SU-DHL-6 (cell line): ENCODE measurements around the gene OGT.

Experiments
- H2AFZ ChIP-seq: fragments of 200-600 bp; sonication (generic); 2 replicates; pipeline ENCODE4 v1.6.1; 2014; ENCODE audit warnings: low read depth, mild to moderate bottlenecking, moderate library complexity, mixed read lengths, antibody characterized with exemption, low read length; ENCODE audit not compliant: severe bottlenecking
- H3F3A ChIP-seq: fragments of 200-600 bp; shearing (Covaris generic); 2 replicates; pipeline ENCODE4 v1.6.0; 2016; ENCODE audit warnings: antibody characterized with exemption, mild to moderate bottlenecking; ENCODE audit not compliant: insufficient read depth
- H3K27ac ChIP-seq: fragments of 200-600 bp; sonication (generic); 2 replicates; pipeline ENCODE4 v1.5.1; 2016; ENCODE audit warnings: low read depth, mild to moderate bottlenecking, low read length, moderate library complexity, mixed read lengths
- H3K27me3 ChIP-seq: fragments of 200-600 bp; sonication (generic), shearing (Covaris generic); 2 replicates; pipeline ENCODE4 v1.6.0; 2014; ENCODE audit warnings: mild to moderate bottlenecking, low read length
- H3K36me3 ChIP-seq: fragments of 200-600 bp; sonication (generic); 2 replicates; pipeline ENCODE4 v1.6.1; 2014; ENCODE audit warnings: mild to moderate bottlenecking, low read length, mixed read lengths
- H3K4me2 ChIP-seq: fragments of 300-600, 200-600 bp; shearing (Covaris generic), sonication (generic); 2 replicates; pipeline ENCODE4 v1.6.0; 2014; ENCODE audit warnings: low read length, low read depth, mild to moderate bottlenecking; ENCODE audit not compliant: poor library complexity, severe bottlenecking
- H3K4me3 ChIP-seq: fragments of 200-600 bp; sonication (generic); 2 replicates; pipeline ENCODE4 v1.5.1; 2014; ENCODE audit warnings: antibody characterized with exemption, low read length, mild to moderate bottlenecking, mixed read lengths; ENCODE audit not compliant: insufficient read depth, poor library complexity, severe bottlenecking
- H3K79me2 ChIP-seq: fragments of 200-600 bp; sonication (generic); 2 replicates; pipeline ENCODE4 v1.6.1; 2014; ENCODE audit warnings: mild to moderate bottlenecking, low read length, moderate library complexity; ENCODE audit not compliant: insufficient read depth
- H3K9ac ChIP-seq: fragments of 200-600 bp; sonication (generic); 2 replicates; pipeline ENCODE4 v1.7.0; 2014; ENCODE audit warnings: mild to moderate bottlenecking, low read length
- H3K9me2 ChIP-seq: fragments of 200-600 bp; sonication (generic); replicated peaks from 2 replicates; pipeline ENCODE4 v1.6.1; 2014; ENCODE audit warnings: low read length; ENCODE audit not compliant: insufficient read depth
- H3K9me3 ChIP-seq: fragments of 200-600 bp; sonication (generic); 2 replicates; pipeline ENCODE4 v1.6.1; 2014; ENCODE audit warnings: low read length, mixed read lengths; ENCODE audit not compliant: insufficient read depth
- H4K20me1 ChIP-seq: fragments of 200-600 bp; sonication (generic); 2 replicates; pipeline ENCODE4 v1.6.1; 2014; ENCODE audit warnings: low read depth, mild to moderate bottlenecking, antibody characterized with exemption, low read length, moderate library complexity, mixed read lengths
- EZH2phosphoT487 ChIP-seq: fragments of 200-600 bp; sonication (generic), shearing (Covaris generic); conservative IDR thresholded peaks from 2 replicates; pipeline ENCODE4 v1.6.1; 2018; ENCODE audit warnings: mild to moderate bottlenecking, antibody characterized with exemption, low read length, moderate library complexity, mixed read lengths
- TF ChIP-seq, protein P1 (sequence below): fragments of 200-600 bp; sonication (generic); IDR thresholded peaks from one replicate; pipeline ENCODE4 v1.5.1; 2017; ENCODE audit warnings: antibody characterized with exemption, mild to moderate bottlenecking, low read length, moderate library complexity; ENCODE audit not compliant: insufficient read depth, poor library complexity, severe bottlenecking

OGT gene

DNA sequence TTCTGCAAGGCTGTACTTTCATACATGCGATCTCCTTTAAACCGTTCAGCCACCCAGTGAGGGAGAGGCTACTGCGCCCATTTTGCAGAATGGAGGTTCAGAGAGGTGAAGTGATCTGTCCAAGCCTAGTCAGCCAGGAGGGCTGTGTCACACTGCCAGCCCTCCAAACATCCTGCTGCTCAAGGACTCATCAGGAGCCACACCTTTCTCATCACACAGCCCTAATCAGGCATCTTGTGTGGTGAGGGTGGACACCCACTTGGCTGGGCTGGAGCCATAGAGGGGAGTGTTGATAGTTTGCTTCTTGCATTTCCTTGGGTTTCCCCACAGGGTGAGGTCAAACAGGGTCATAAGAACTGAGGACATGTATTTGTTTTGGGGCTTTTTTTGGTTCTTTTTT is 90.8 kb downstream of the OGT start:
- TF ChIP-seq, protein P1, sequence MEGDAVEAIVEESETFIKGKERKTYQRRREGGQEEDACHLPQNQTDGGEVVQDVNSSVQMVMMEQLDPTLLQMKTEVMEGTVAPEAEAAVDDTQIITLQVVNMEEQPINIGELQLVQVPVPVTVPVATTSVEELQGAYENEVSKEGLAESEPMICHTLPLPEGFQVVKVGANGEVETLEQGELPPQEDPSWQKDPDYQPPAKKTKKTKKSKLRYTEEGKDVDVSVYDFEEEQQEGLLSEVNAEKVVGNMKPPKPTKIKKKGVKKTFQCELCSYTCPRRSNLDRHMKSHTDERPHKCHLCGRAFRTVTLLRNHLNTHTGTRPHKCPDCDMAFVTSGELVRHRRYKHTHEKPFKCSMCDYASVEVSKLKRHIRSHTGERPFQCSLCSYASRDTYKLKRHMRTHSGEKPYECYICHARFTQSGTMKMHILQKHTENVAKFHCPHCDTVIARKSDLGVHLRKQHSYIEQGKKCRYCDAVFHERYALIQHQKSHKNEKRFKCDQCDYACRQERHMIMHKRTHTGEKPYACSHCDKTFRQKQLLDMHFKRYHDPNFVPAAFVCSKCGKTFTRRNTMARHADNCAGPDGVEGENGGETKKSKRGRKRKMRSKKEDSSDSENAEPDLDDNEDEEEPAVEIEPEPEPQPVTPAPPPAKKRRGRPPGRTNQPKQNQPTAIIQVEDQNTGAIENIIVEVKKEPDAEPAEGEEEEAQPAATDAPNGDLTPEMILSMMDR: no peak
- TF ChIP-seq EZH2phosphoT487: no peak
- Histone ChIP-seq H3K9ac (no peak overlapping the region), H3K9me2 (no peaks in the 10 kb centered on the region), H3K79me2 (no peaks in the 10 kb centered on the region), H3K4me2 (no peak overlapping the region), H3K9me3 (no peaks in the 10 kb centered on the region), H3K36me3 (no peaks in the 10 kb centered on the region), H2AFZ (no peak overlapping the region), H3F3A (no peaks in the 10 kb centered on the region), H3K27ac (no peak overlapping the region), H4K20me1 (no peaks in the 10 kb centered on the region), H3K4me3 (no peak overlapping the region), H3K27me3 (no peaks in the 10 kb centered on the region)

DNA sequence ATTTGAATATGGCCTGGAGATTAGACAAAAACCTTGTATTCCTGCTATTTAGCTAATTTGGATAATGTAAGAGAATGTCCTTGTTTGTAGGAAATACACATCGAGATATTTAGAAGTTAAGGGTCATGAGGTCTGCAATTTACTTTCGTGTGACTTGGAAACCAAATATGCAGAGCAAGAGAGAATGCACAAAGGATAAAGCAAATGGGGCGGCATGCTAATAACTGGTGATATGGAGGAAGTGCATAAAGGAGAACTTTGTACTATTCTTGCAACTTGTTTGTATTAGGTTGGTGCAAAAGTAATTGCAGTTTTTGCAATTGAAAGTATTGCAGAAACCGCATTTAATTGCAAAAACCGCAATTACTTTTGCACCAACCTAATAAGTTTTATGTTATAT is 92.6 kb downstream of the OGT start:
- Histone ChIP-seq H3K79me2 (no peaks in the 10 kb centered on the region), H4K20me1 (no peaks in the 10 kb centered on the region), H3K4me3 (no peak overlapping the region), H3K9me2 (no peaks in the 10 kb centered on the region), H2AFZ (no peak overlapping the region), H3K27me3 (no peaks in the 10 kb centered on the region), H3F3A (no peaks in the 10 kb centered on the region), H3K9me3 (no peaks in the 10 kb centered on the region), H3K27ac (no peak overlapping the region), H3K36me3 (no peaks in the 10 kb centered on the region), H3K4me2 (no peak overlapping the region), H3K9ac (no peak overlapping the region)
- no peak for TF ChIP-seq EZH2phosphoT487
- TF ChIP-seq, protein P1: no peak
